ENCODE measurements around the gene RPS8. TPM values are rescaled to one million over a fixed set of nuclear protein-coding genes. Genes with fewer than 3 reads are reported as not detected.

The RPS8 gene
- total RNA-seq, 1 donor from 2014 or later, result 1,789 TPM

DNA sequence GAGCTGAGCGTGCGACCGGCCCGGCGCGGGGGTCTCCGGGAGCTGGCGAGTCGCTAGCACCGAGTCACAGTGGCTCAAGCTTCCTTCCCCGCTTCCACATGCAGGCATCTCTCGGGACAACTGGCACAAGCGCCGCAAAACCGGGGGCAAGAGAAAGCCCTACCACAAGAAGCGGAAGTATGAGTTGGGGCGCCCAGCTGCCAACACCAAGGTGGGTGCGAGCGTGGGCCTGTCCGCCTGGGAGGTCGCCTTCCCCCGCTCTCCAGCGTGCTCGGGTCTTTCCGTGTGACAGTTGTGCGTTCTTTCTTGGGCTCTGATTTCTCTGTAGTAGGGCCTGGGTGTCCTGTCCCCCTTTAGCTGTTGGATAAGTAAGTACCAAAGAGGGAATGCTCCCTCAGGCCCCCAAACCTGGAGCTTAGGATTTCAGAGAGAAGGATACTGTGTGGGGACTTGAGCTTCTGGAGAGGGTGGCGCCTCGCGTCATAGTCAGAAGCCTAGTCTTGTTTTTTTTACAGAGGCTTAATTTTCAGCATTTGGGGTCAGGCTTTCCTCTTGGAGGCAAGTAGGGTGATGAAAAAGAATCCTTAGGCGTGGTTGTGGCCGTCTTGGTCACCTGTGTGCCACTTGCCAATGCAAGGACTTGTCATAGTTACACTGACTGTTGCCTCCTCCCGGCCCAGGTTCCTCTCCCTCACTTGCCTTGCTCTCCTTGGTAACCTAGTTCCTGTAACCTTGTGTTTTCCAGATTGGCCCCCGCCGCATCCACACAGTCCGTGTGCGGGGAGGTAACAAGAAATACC lies 790 bp downstream of the RPS8 start:
- Mint-ChIP-seq H3K4me3 (ENCODE audit: unreplicated experiment) (peak overlapping the region; percentile 97), H3K27ac (ENCODE audit: unreplicated experiment) (peak overlapping the region; percentile 70), H3K27me3 (ENCODE audit: unreplicated experiment) (peaks cover 10% of the 10 kb centered on the region), H3K4me1 (ENCODE audit: unreplicated experiment) (peaks cover 22% of the 10 kb centered on the region), H3K9me3 (ENCODE audit: unreplicated experiment) (no peaks in the 10 kb centered on the region), H3K36me3 (ENCODE audit: low read depth, unreplicated experiment) (peaks cover 27% of the 10 kb centered on the region)
- DNase-seq (ENCODE audit: low spot score), result no peak
- TF ChIP-seq CTCF (IDR thresholded peaks at IDR 0.05; ENCODE audit: unreplicated experiment), result no peak

DNA sequence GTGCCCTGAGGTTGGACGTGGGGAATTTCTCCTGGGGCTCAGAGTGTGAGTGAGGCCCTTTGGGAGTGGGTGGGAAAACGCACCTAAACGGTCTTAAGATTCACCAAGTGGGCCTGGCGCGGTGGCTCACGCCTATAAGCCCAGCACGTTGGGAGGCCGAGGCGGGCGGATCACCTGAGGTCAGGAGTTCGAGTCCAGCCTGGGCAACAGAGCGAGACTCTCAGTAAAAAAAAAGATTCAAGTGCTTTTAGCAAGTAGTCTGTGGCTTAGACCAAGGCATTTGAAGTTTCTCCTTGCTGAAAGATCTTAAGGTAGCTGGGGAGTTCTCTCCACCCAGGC lies 1.4 kb downstream of the RPS8 start:
- peaks cover 32% of the 10 kb centered on the region for H3K36me3 Mint-ChIP-seq (ENCODE audit: low read depth, unreplicated experiment)
- TF ChIP-seq CTCF (IDR thresholded peaks at IDR 0.05; ENCODE audit: unreplicated experiment), result no peak
- peaks cover 12% of the 10 kb centered on the region for H3K27me3 Mint-ChIP-seq (ENCODE audit: unreplicated experiment)
- H3K9me3 Mint-ChIP-seq (ENCODE audit: unreplicated experiment), result no peaks in the 10 kb centered on the region
- peaks cover 22% of the 10 kb centered on the region for H3K4me1 Mint-ChIP-seq (ENCODE audit: unreplicated experiment)
- H3K27ac Mint-ChIP-seq (ENCODE audit: unreplicated experiment), result peak overlapping the region; percentile 70
- no peak for DNase-seq (ENCODE audit: low spot score)
- peak overlapping the region; percentile 97 for H3K4me3 Mint-ChIP-seq (ENCODE audit: unreplicated experiment)

GRCh38 chr1:44777547-44777946 lies 2.2 kb downstream of the RPS8 start:
- Mint-ChIP-seq H3K4me1 (ENCODE audit: unreplicated experiment) (peaks cover 22% of the 10 kb centered on the region), H3K36me3 (ENCODE audit: low read depth, unreplicated experiment) (peaks cover 32% of the 10 kb centered on the region), H3K9me3 (ENCODE audit: unreplicated experiment) (no peaks in the 10 kb centered on the region), H3K27me3 (ENCODE audit: unreplicated experiment) (peaks cover 13% of the 10 kb centered on the region), H3K4me3 (ENCODE audit: unreplicated experiment) (peak overlapping the region; percentile 97), H3K27ac (ENCODE audit: unreplicated experiment) (peak overlapping the region; percentile 87)
- no peak for TF ChIP-seq CTCF (IDR thresholded peaks at IDR 0.05; ENCODE audit: unreplicated experiment)
- no peak for DNase-seq (ENCODE audit: low spot score)

- peaks cover 32% of the 10 kb centered on the region for H3K36me3 Mint-ChIP-seq (ENCODE audit: low read depth, unreplicated experiment)
- peaks cover 22% of the 10 kb centered on the region for H3K4me1 Mint-ChIP-seq (ENCODE audit: unreplicated experiment)
- no peak for TF ChIP-seq CTCF (IDR thresholded peaks at IDR 0.05; ENCODE audit: unreplicated experiment)
- H3K4me3 Mint-ChIP-seq (ENCODE audit: unreplicated experiment), result peak overlapping the region; percentile 97
- H3K9me3 Mint-ChIP-seq (ENCODE audit: unreplicated experiment), result no peaks in the 10 kb centered on the region
- no peak for DNase-seq (ENCODE audit: low spot score)
- H3K27me3 Mint-ChIP-seq (ENCODE audit: unreplicated experiment), result peaks cover 12% of the 10 kb centered on the region
- no peak overlapping the region for H3K27ac Mint-ChIP-seq (ENCODE audit: unreplicated experiment)
These were observed 2.8 kb downstream of the RPS8 start for GRCh38 chr1:44777969-44778635.
